Measurements from ENCODE around the gene TTC23L. TPM values are rescaled to one million over a fixed set of nuclear protein-coding genes. Genes with fewer than 3 reads are reported as not detected.

TTC23L gene
- total RNA-seq, 1 experiment from 2014 or later = 3.9 TPM

DNA sequence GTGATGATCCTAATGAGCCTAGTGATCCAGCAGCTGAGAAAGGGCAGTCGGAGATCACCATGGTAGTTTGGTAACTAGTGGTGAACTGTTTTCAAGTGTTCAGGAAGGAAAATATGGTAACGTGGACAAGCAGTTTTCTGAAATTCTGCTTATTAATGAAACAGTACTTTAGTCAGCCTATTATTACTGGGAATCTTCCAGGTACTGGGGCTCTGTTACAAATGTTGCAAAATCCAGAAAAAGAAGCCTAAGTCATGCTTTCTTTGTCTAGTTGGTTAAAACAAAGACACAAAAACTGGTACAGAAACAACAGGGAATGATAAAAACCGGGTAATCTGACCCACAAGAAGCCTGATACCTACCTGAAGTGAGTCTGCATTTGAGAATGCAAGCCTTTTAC lies 18.2 kb downstream of the TTC23L start:
- Histone ChIP-seq H3K79me2 (ENCODE audit: low read depth) (no peaks in the 10 kb centered on the region), H3K4me2 (no peak overlapping the region), H3K36me3 (ENCODE audit: low read depth) (no peaks in the 10 kb centered on the region), H4K20me1 (ENCODE audit: insufficient read depth) (no peaks in the 10 kb centered on the region), H2AFZ (no peak overlapping the region), H3K9me2 (ENCODE audit: insufficient read depth) (no peaks in the 10 kb centered on the region), H3K27me3 (ENCODE audit: insufficient read depth, low read depth) (no peaks in the 10 kb centered on the region), H3K4me3 (no peak overlapping the region), H3K9me3 (ENCODE audit: insufficient read depth, low read depth) (no peaks in the 10 kb centered on the region), H3K4me1 (replicated peaks; ENCODE audit: insufficient read depth) (no peaks in the 10 kb centered on the region), H3K27ac (no peak overlapping the region), H3F3A (ENCODE audit: insufficient read depth, low read depth) (no peaks in the 10 kb centered on the region)
- TF ChIP-seq CTCF (conservative IDR thresholded peaks at IDR 0.05) (no peak), EZH2 (IDR thresholded peaks at IDR 0.05; ENCODE audit: low read depth) (no peak)
- CTCF ChIA-PET = no interaction called here
- BruUV-seq (replicated peaks) = no TSS peak
- DNase-seq = no peak
- POLR2A ChIA-PET (ENCODE audit: unreplicated experiment) = no interaction called here
- intact Hi-C loops (cut with micrococcal nuclease; ENCODE audit: unreplicated experiment) = no loop called here

DNA sequence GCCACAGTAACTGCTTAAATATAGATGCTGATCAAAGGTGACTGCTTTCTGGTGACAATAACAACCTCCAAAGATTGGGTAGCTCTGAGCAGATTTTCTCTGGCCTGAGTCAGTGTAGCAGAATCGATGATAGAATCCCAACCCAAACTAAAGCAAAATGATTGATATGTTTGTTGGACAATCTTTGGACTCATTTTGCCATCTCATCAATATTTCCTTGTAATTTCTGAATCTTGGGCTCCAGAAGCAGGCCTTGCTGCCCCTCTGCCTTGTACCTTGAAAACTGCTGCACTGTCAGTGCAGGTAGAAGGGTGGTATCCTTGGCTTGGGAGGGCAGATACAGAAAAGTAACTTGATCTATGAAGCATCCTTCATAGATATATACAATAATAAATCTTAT lies 18.9 kb downstream of the TTC23L start:
- CTCF ChIA-PET = interaction anchor here (1.0 kb wide), 1 partner anchor 62 kb away, joined by 6 read pairs; no protein-coding TSS in a partner anchor
- H3K4me3 ChIP-seq = no peak overlapping the region
- H3K27ac ChIP-seq = no peak overlapping the region
- no peak overlapping the region for H3K4me2 ChIP-seq
- no peaks in the 10 kb centered on the region for H3K79me2 ChIP-seq (ENCODE audit: low read depth)
- no peak for DNase-seq
- no TSS peak for BruUV-seq (replicated peaks)
- POLR2A ChIA-PET (ENCODE audit: unreplicated experiment) = no interaction called here
- no peak overlapping the region for H2AFZ ChIP-seq
- no peaks in the 10 kb centered on the region for H3K36me3 ChIP-seq (ENCODE audit: low read depth)
- no peaks in the 10 kb centered on the region for H3K9me2 ChIP-seq (ENCODE audit: insufficient read depth)
- H3K4me1 ChIP-seq (replicated peaks; ENCODE audit: insufficient read depth) = no peaks in the 10 kb centered on the region
- intact Hi-C loops (cut with micrococcal nuclease; ENCODE audit: unreplicated experiment) = no loop called here
- no peaks in the 10 kb centered on the region for H3F3A ChIP-seq (ENCODE audit: insufficient read depth, low read depth)
- no peak for TF ChIP-seq EZH2 (IDR thresholded peaks at IDR 0.05; ENCODE audit: low read depth)
- H3K9me3 ChIP-seq (ENCODE audit: insufficient read depth, low read depth) = no peaks in the 10 kb centered on the region
- H3K27me3 ChIP-seq (ENCODE audit: insufficient read depth, low read depth) = no peaks in the 10 kb centered on the region
- H4K20me1 ChIP-seq (ENCODE audit: insufficient read depth) = no peaks in the 10 kb centered on the region

GRCh38 chr5:34858790-34859189 lies 19.8 kb downstream of the TTC23L start:
- ChIA-PET POLR2A (ENCODE audit: unreplicated experiment) (no interaction called here), CTCF (interaction anchor here (1.0 kb wide), 1 partner anchor 61 kb away, joined by 6 read pairs; no protein-coding TSS in a partner anchor)
- no peak overlapping the region for H3K4me3 ChIP-seq
- no peaks in the 10 kb centered on the region for H3K36me3 ChIP-seq (ENCODE audit: low read depth)
- H3K79me2 ChIP-seq (ENCODE audit: low read depth) = no peaks in the 10 kb centered on the region
- intact Hi-C loops (cut with micrococcal nuclease; ENCODE audit: unreplicated experiment) = no loop called here
- no peaks in the 10 kb centered on the region for H3F3A ChIP-seq (ENCODE audit: insufficient read depth, low read depth)
- no peaks in the 10 kb centered on the region for H3K4me1 ChIP-seq (replicated peaks; ENCODE audit: insufficient read depth)
- no peak overlapping the region for H3K4me2 ChIP-seq
- H2AFZ ChIP-seq = no peak overlapping the region
- H3K27ac ChIP-seq = no peak overlapping the region
- no TSS peak for BruUV-seq (replicated peaks)
- TF ChIP-seq EZH2 (IDR thresholded peaks at IDR 0.05; ENCODE audit: low read depth) (no peak), CTCF (conservative IDR thresholded peaks at IDR 0.05) (no peak)
- H3K9me2 ChIP-seq (ENCODE audit: insufficient read depth) = no peaks in the 10 kb centered on the region
- H3K27me3 ChIP-seq (ENCODE audit: insufficient read depth, low read depth) = no peaks in the 10 kb centered on the region
- H3K9me3 ChIP-seq (ENCODE audit: insufficient read depth, low read depth) = no peaks in the 10 kb centered on the region
- H4K20me1 ChIP-seq (ENCODE audit: insufficient read depth) = no peaks in the 10 kb centered on the region
- DNase-seq = no peak

GRCh38 chr5:34859253-34859652 lies 20.3 kb downstream of the TTC23L start:
- no TSS peak for BruUV-seq (replicated peaks)
- TF ChIP-seq EZH2 (IDR thresholded peaks at IDR 0.05; ENCODE audit: low read depth) (no peak), CTCF (conservative IDR thresholded peaks at IDR 0.05) (no peak)
- intact Hi-C loops (cut with micrococcal nuclease; ENCODE audit: unreplicated experiment) = no loop called here
- H3K9me2 ChIP-seq (ENCODE audit: insufficient read depth) = no peaks in the 10 kb centered on the region
- H3K4me1 ChIP-seq (replicated peaks; ENCODE audit: insufficient read depth) = no peaks in the 10 kb centered on the region
- no peaks in the 10 kb centered on the region for H3F3A ChIP-seq (ENCODE audit: insufficient read depth, low read depth)
- H3K4me3 ChIP-seq = no peak overlapping the region
- ChIA-PET CTCF (interaction anchor here (0.7 kb wide), 1 partner anchor 1068 kb away, joined by 8 read pairs; no protein-coding TSS in a partner anchor), POLR2A (ENCODE audit: unreplicated experiment) (no interaction called here)
- H3K27ac ChIP-seq = no peak overlapping the region
- H2AFZ ChIP-seq = no peak overlapping the region
- no peak for DNase-seq
- no peaks in the 10 kb centered on the region for H3K36me3 ChIP-seq (ENCODE audit: low read depth)
- no peaks in the 10 kb centered on the region for H3K9me3 ChIP-seq (ENCODE audit: insufficient read depth, low read depth)
- no peaks in the 10 kb centered on the region for H4K20me1 ChIP-seq (ENCODE audit: insufficient read depth)
- no peaks in the 10 kb centered on the region for H3K27me3 ChIP-seq (ENCODE audit: insufficient read depth, low read depth)
- no peaks in the 10 kb centered on the region for H3K79me2 ChIP-seq (ENCODE audit: low read depth)
- no peak overlapping the region for H3K4me2 ChIP-seq

Measured in PC-9 (cell line).